Fibroblast of lung (primary cell): ENCODE data around the gene BDP1.

Experiments used
- EZH2 ChIP-seq: IDR thresholded peaks from 2 replicates; pipeline ENCODE4 v1.5.1; 2012; ENCODE audit warnings: low read length, control low read depth, mild to moderate bottlenecking; ENCODE audit errors: missing control alignments
- TF ChIP-seq, protein P1 (sequence below), 2 donors: IDR thresholded peaks in 1 of 2; conservative IDR thresholded peaks in 1 of 2; 1 replicate in 1 of 2; 2 replicates in 1 of 2; pipeline ENCODE4 v1.5.1; 2011 to 2012; ENCODE audit warnings: low read length in 2 of 2, control low read depth in 1 of 2, inconsistent platforms in 1 of 2, low read depth in 1 of 2, mild to moderate bottlenecking in 1 of 2

DNA sequence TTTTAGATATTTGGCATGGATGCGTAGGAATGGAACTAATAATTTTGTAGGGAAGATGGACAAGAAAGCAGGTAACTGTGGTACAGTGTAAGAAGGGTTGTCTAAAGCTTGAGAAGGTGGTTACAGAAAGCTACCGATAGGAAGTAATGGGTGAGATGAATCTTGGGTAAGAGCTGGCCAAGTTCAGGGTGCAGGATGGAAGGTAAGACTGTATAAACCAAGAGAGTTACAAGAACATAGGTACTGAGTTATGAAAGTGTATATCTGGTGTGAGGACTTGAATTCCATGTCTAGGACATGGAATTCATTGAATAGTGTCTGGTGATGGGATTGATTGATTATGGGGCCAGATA lies 133.1 kb downstream of the BDP1 start:
- TF ChIP-seq, protein P1, sequence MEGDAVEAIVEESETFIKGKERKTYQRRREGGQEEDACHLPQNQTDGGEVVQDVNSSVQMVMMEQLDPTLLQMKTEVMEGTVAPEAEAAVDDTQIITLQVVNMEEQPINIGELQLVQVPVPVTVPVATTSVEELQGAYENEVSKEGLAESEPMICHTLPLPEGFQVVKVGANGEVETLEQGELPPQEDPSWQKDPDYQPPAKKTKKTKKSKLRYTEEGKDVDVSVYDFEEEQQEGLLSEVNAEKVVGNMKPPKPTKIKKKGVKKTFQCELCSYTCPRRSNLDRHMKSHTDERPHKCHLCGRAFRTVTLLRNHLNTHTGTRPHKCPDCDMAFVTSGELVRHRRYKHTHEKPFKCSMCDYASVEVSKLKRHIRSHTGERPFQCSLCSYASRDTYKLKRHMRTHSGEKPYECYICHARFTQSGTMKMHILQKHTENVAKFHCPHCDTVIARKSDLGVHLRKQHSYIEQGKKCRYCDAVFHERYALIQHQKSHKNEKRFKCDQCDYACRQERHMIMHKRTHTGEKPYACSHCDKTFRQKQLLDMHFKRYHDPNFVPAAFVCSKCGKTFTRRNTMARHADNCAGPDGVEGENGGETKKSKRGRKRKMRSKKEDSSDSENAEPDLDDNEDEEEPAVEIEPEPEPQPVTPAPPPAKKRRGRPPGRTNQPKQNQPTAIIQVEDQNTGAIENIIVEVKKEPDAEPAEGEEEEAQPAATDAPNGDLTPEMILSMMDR (conservative IDR thresholded peaks at IDR 0.05 in 1 of 2, IDR thresholded peaks at IDR 0.05 in 1 of 2; ENCODE audit: low read depth in 1 of 2, low read length in 2 of 2): no peak
- no peak for TF ChIP-seq EZH2
